Measurements from ENCODE around the gene PROX1.

The PROX1 gene

DNA sequence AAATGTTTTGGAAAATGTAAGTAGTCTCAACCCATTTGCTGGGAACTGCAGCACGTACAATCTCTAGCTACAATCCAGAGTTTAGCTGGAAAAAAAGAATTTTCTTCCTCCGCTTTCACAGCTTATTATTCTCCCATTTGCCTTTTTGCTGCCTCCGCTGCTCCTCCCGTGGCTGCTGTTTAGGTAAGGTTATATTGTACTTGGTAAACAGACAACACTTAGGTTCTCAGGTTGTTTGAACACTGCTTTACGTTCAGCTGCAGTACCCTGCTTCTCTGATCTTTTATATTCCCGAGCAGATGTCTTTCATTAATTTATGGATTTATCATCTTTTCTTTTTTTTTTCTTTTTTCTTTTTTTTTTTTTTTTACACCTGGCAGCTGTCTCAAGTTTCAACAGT is 14.3 kb downstream of the PROX1 start:
- no peak for TF ChIP-seq ESRRG (CRISPR knock-in tag; IDR thresholded peaks at IDR 0.05)
- ATAC-seq = no peak

DNA sequence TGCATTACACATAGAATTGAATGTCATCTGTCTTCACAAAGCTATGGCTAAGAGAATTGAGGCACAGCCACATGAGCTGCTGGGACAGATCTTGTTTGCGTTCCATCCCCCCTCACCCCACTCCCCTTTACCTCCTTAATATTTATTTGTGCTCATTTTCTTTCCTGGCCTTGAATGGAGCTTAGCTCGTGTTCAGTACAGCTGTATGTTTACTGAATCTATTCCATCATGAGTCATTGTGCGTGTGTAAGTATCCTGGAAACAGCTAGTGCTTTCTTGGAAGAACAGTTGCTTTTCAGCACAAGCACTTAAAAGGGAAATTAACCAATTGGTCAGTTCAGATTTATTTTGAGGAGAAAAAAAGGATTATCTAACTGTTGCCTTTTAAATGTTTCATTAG is 14.7 kb downstream of the PROX1 start:
- ATAC-seq = peak; percentile 33; the same call in 2 of the 3 replicates
- TF ChIP-seq, protein P1, sequence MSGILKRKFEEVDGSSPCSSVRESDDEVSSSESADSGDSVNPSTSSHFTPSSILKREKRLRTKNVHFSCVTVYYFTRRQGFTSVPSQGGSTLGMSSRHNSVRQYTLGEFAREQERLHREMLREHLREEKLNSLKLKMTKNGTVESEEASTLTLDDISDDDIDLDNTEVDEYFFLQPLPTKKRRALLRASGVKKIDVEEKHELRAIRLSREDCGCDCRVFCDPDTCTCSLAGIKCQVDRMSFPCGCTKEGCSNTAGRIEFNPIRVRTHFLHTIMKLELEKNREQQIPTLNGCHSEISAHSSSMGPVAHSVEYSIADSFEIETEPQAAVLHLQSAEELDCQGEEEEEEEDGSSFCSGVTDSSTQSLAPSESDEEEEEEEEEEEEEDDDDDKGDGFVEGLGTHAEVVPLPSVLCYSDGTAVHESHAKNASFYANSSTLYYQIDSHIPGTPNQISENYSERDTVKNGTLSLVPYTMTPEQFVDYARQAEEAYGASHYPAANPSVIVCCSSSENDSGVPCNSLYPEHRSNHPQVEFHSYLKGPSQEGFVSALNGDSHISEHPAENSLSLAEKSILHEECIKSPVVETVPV (CRISPR knock-in tag; IDR thresholded peaks at IDR 0.05) = no peak
- TF ChIP-seq CSDC2 (CRISPR knock-in tag; IDR thresholded peaks at IDR 0.05) (no peak), ZFP3 (CRISPR knock-in tag; IDR thresholded peaks at IDR 0.05) (no peak), ISL1 (CRISPR knock-in tag; IDR thresholded peaks at IDR 0.05) (no peak), SNAI2 (CRISPR knock-in tag; IDR thresholded peaks at IDR 0.05) (no peak), RARB (CRISPR knock-in tag; IDR thresholded peaks at IDR 0.05) (no peak), OSR1 (CRISPR knock-in tag; IDR thresholded peaks at IDR 0.05) (no peak), ZFP30 (CRISPR knock-in tag; IDR thresholded peaks at IDR 0.05) (no peak), ZNF8 (CRISPR knock-in tag; IDR thresholded peaks at IDR 0.05) (no peak), GLIS3 (CRISPR knock-in tag; IDR thresholded peaks at IDR 0.05) (no peak), ZC3H10 (CRISPR knock-in tag; IDR thresholded peaks at IDR 0.05) (no peak), ZNF565 (CRISPR knock-in tag; conservative IDR thresholded peaks at IDR 0.05; ENCODE audit: low read depth) (no peak), TOX (CRISPR knock-in tag; IDR thresholded peaks at IDR 0.05; ENCODE audit: borderline replicate concordance) (no peak), ESRRG (CRISPR knock-in tag; IDR thresholded peaks at IDR 0.05) (no peak), ARNTL (CRISPR knock-in tag; IDR thresholded peaks at IDR 0.05; ENCODE audit: borderline replicate concordance, low read depth) (no peak), PPARA (CRISPR knock-in tag; IDR thresholded peaks at IDR 0.05; ENCODE audit: borderline replicate concordance) (no peak)
- TF ChIP-seq, protein P2, sequence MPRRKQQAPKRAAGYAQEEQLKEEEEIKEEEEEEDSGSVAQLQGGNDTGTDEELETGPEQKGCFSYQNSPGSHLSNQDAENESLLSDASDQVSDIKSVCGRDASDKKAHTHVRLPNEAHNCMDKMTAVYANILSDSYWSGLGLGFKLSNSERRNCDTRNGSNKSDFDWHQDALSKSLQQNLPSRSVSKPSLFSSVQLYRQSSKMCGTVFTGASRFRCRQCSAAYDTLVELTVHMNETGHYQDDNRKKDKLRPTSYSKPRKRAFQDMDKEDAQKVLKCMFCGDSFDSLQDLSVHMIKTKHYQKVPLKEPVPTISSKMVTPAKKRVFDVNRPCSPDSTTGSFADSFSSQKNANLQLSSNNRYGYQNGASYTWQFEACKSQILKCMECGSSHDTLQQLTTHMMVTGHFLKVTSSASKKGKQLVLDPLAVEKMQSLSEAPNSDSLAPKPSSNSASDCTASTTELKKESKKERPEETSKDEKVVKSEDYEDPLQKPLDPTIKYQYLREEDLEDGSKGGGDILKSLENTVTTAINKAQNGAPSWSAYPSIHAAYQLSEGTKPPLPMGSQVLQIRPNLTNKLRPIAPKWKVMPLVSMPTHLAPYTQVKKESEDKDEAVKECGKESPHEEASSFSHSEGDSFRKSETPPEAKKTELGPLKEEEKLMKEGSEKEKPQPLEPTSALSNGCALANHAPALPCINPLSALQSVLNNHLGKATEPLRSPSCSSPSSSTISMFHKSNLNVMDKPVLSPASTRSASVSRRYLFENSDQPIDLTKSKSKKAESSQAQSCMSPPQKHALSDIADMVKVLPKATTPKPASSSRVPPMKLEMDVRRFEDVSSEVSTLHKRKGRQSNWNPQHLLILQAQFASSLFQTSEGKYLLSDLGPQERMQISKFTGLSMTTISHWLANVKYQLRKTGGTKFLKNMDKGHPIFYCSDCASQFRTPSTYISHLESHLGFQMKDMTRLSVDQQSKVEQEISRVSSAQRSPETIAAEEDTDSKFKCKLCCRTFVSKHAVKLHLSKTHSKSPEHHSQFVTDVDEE (CRISPR knock-in tag; IDR thresholded peaks at IDR 0.05) = no peak
- TF ChIP-seq, protein P3, sequence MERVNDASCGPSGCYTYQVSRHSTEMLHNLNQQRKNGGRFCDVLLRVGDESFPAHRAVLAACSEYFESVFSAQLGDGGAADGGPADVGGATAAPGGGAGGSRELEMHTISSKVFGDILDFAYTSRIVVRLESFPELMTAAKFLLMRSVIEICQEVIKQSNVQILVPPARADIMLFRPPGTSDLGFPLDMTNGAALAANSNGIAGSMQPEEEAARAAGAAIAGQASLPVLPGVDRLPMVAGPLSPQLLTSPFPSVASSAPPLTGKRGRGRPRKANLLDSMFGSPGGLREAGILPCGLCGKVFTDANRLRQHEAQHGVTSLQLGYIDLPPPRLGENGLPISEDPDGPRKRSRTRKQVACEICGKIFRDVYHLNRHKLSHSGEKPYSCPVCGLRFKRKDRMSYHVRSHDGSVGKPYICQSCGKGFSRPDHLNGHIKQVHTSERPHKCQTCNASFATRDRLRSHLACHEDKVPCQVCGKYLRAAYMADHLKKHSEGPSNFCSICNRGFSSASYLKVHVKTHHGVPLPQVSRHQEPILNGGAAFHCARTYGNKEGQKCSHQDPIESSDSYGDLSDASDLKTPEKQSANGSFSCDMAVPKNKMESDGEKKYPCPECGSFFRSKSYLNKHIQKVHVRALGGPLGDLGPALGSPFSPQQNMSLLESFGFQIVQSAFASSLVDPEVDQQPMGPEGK (CRISPR knock-in tag; IDR thresholded peaks at IDR 0.05; ENCODE audit: borderline replicate concordance) = no peak
- TF ChIP-seq, protein P4, sequence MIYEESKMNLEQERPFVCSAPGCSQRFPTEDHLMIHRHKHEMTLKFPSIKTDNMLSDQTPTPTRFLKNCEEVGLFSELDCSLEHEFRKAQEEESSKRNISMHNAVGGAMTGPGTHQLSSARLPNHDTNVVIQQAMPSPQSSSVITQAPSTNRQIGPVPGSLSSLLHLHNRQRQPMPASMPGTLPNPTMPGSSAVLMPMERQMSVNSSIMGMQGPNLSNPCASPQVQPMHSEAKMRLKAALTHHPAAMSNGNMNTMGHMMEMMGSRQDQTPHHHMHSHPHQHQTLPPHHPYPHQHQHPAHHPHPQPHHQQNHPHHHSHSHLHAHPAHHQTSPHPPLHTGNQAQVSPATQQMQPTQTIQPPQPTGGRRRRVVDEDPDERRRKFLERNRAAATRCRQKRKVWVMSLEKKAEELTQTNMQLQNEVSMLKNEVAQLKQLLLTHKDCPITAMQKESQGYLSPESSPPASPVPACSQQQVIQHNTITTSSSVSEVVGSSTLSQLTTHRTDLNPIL (CRISPR knock-in tag; IDR thresholded peaks at IDR 0.05; ENCODE audit: low read depth) = no peak

DNA sequence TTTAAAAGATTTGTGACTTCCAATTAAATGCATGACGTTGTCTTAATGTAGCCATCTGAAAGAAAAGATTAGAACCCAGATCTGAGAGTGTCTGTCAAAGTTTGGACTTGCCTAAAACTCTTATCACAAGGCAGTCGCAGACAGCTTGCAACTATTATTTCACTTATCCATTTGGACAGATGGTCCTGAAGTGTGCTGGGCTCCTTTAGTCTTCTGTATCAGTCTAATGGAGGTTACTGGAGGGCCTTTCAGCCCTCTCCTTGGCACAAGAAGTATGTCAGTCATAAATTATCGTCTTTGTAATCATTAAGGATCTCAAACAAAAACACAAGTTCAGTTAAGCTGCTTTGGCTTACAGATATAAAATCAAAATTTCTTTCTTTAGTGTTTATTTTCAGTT is 15.5 kb downstream of the PROX1 start:
- TF ChIP-seq ISL1 (CRISPR knock-in tag; IDR thresholded peaks at IDR 0.05) = peak; percentile 7; the same call in 1 of the 2 replicates
- TF ChIP-seq, protein P2 (CRISPR knock-in tag; IDR thresholded peaks at IDR 0.05) = peak; percentile 92
- peak; percentile 45; the same call in 1 of the 2 replicates for TF ChIP-seq TCF4 (CRISPR knock-in tag; IDR thresholded peaks at IDR 0.05; ENCODE audit: borderline replicate concordance)
- no peak for TF ChIP-seq ZFP3 (CRISPR knock-in tag; IDR thresholded peaks at IDR 0.05)

More for the DNA sequence above, 15.5 kb downstream of the PROX1 start:
- ATAC-seq = no peak; the same call in 2 of the 3 replicates
